ENCODE measurements around the gene CLRN3.

DNA sequence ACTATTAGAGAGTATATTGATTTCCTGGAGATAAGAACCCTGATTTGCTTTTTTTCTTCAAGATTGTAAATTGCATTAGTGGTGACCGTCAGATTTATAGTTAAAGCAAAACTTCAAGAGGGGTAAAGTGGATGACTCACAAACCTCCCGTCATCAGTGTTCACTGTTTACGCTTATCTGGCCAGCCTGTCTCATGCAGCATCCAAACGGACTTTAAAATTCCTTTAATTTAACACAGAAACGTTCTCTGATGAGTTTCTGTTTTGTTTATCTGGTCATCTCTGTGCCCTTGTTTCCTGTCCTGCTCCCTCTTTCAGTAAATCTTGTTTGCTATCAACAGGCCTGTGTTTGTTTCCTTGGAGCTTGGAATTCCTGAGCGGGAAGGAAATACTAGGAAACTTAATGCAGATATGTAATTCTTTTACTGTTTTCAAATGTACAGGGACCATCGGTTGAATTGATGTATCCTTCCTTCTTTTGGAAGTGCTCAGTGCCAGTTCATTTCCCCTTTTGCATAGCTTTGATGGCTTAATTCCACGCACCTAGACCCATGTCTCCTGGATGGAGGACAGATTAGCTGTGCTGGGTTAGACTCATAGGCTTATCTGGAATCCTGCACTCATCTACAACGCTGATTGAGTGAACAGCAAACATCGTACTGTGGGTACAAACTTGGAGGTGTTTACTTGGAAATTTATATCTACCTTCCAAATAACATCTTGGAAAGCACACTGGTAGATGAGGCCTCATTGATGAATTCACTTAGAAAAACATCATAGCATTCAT is 35.5 kb upstream of the CLRN3 start:
- no peak for TF ChIP-seq POLR2A (IDR thresholded peaks at IDR 0.05)
- TF ChIP-seq, protein P1, sequence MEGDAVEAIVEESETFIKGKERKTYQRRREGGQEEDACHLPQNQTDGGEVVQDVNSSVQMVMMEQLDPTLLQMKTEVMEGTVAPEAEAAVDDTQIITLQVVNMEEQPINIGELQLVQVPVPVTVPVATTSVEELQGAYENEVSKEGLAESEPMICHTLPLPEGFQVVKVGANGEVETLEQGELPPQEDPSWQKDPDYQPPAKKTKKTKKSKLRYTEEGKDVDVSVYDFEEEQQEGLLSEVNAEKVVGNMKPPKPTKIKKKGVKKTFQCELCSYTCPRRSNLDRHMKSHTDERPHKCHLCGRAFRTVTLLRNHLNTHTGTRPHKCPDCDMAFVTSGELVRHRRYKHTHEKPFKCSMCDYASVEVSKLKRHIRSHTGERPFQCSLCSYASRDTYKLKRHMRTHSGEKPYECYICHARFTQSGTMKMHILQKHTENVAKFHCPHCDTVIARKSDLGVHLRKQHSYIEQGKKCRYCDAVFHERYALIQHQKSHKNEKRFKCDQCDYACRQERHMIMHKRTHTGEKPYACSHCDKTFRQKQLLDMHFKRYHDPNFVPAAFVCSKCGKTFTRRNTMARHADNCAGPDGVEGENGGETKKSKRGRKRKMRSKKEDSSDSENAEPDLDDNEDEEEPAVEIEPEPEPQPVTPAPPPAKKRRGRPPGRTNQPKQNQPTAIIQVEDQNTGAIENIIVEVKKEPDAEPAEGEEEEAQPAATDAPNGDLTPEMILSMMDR (IDR thresholded peaks at IDR 0.05) = no peak
- peak in 1 of 3 donors; percentile 22 for TF ChIP-seq POLR2AphosphoS5 (IDR thresholded peaks at IDR 0.05)
- TF ChIP-seq EP300 (IDR thresholded peaks at IDR 0.05; ENCODE audit: low read depth) = no peak
